ENCODE data around the gene CACNA1B.
"Not testable (repeated sequence)": the region's sequence is repeated elsewhere in the genome, so short reads cannot be mapped to it uniquely, and the experiment has no call there.

Gene CACNA1B

GRCh38 chr9:138077898-138078540 lies 200.4 kb downstream of the CACNA1B start:
- TF ChIP-seq CTCF (IDR thresholded peaks at IDR 0.05; ENCODE audit: low read depth, low read length, missing control alignments), result no peak
- H3K4me3 ChIP-seq (replicated peaks; ENCODE audit: low read depth, low read length), result no peak overlapping the region
- DNase-seq (ENCODE audit: extremely low read depth, low read depth), result no peak

GRCh38 chr9:138078846-138079245 lies 201.3 kb downstream of the CACNA1B start:
- no peak for DNase-seq (ENCODE audit: extremely low read depth, low read depth)
- H3K4me3 ChIP-seq (replicated peaks; ENCODE audit: low read depth, low read length), result no peak overlapping the region
- no peak for TF ChIP-seq CTCF (IDR thresholded peaks at IDR 0.05; ENCODE audit: low read depth, low read length, missing control alignments)

- DNase-seq (ENCODE audit: extremely low read depth, low read depth), result no peak
- H3K4me3 ChIP-seq (replicated peaks; ENCODE audit: low read depth, low read length), result no peak overlapping the region
- TF ChIP-seq CTCF (IDR thresholded peaks at IDR 0.05; ENCODE audit: low read depth, low read length, missing control alignments), result no peak
Observed at GRCh38 chr9:138080979-138081378, 203.4 kb downstream of the CACNA1B start.

GRCh38 chr9:138082918-138083636 lies 205.5 kb downstream of the CACNA1B start:
- TF ChIP-seq CTCF (IDR thresholded peaks at IDR 0.05; ENCODE audit: low read depth, low read length, missing control alignments), result no peak
- H3K4me3 ChIP-seq (replicated peaks; ENCODE audit: low read depth, low read length), result no peak overlapping the region
- no peak for DNase-seq (ENCODE audit: extremely low read depth, low read depth)

GRCh38 chr9:138083873-138084272 lies 206.3 kb downstream of the CACNA1B start:
- no peak overlapping the region for H3K4me3 ChIP-seq (replicated peaks; ENCODE audit: low read depth, low read length)
- no peak for TF ChIP-seq CTCF (IDR thresholded peaks at IDR 0.05; ENCODE audit: low read depth, low read length, missing control alignments)
- DNase-seq (ENCODE audit: extremely low read depth, low read depth), result no peak

GRCh38 chr9:138085568-138085967 lies 208.0 kb downstream of the CACNA1B start:
- no peak overlapping the region for H3K4me3 ChIP-seq (replicated peaks; ENCODE audit: low read depth, low read length)
- no peak for TF ChIP-seq CTCF (IDR thresholded peaks at IDR 0.05; ENCODE audit: low read depth, low read length, missing control alignments)
- DNase-seq (ENCODE audit: extremely low read depth, low read depth), result no peak

GRCh38 chr9:138092057-138092456 lies 214.5 kb downstream of the CACNA1B start:
- not testable (repeated sequence) for H3K4me3 ChIP-seq (replicated peaks; ENCODE audit: low read depth, low read length); DNase-seq (ENCODE audit: extremely low read depth, low read depth)
